Uterus (tissue), 4 donors: ENCODE measurements around the gene TCEA2. TPM values are rescaled to one million over a fixed set of nuclear protein-coding genes. Genes with fewer than 3 reads are reported as not detected.

Experiments used
- DNase-seq, 2 donors: peaks; one replicate each; pipeline ENCODE4 v3.0.0-alpha.2; 2019 to 2020
- H3K27ac ChIP-seq, 2 donors: fragments of 200-600 bp; sonication (generic); 1 replicate in 1 of 2; 2 replicates in 1 of 2; pipeline ENCODE4 v1.5.1; 2016 to 2018
- H3K27me3 ChIP-seq, 2 donors: fragments of 200-600 bp; sonication (generic); one replicate each; pipeline ENCODE4 v1.5.1; 2018 to 2019; ENCODE audit warnings: control low read depth in 1 of 2
- H3K36me3 ChIP-seq, 2 donors: fragments of 200-600 bp; sonication (generic); one replicate each; pipeline ENCODE4 v1.5.1; 2019; ENCODE audit warnings: control low read depth in 1 of 2
- H3K4me1 ChIP-seq, 2 donors: fragments of 200-600 bp; sonication (generic); one replicate each; pipeline ENCODE4 v1.5.1; 2018 to 2019; ENCODE audit warnings: control low read depth in 1 of 2
- H3K4me3 ChIP-seq, 2 donors: fragments of 200-600 bp; sonication (generic); 1 replicate in 1 of 2; 2 replicates in 1 of 2; pipeline ENCODE4 v1.5.1; 2018 to 2019; ENCODE audit warnings: mild to moderate bottlenecking in 1 of 2
- H3K9me3 ChIP-seq, 2 donors: fragments of 200-600 bp; sonication (generic); one replicate each; pipeline ENCODE4 v1.5.1; 2019; ENCODE audit warnings: control low read depth in 1 of 2
- CTCF ChIP-seq, 4 experiments: fragments of 200-600 bp in 2 of 4; fragments of 450-650 bp in 2 of 4; sonication (generic) in 2 of 4; IDR thresholded peaks; one replicate each; pipeline ENCODE4 v1.5.1; 2016 to 2019; ENCODE audit warnings: antibody characterized with exemption in 4 of 4, mild to moderate bottlenecking in 2 of 4, moderate library complexity in 1 of 4
- POLR2A ChIP-seq, 2 donors: fragments of 450-650 bp; IDR thresholded peaks; one replicate each; pipeline ENCODE4 v1.6.1; 2016; ENCODE audit warnings: antibody characterized with exemption in 2 of 2, mild to moderate bottlenecking in 1 of 2, moderate library complexity in 1 of 2
- intact Hi-C: fragments of 100-400 bp; cut with DNase I; formaldehyde crosslinking; loops from one replicate; pipeline ENCODE4 v1.15.1; 2023; ENCODE audit warnings: low total_unique reads
- total RNA-seq, 4 donors: library from RNA; depleted of rRNA in 3 of 4; stranded (reverse); fragments of >200 nt in 3 of 4; gene quantifications; one replicate each; pipeline versions ENCODE4 v1.1.0 to v1.2.4, GENCODE V29; 2014 to 2023
- donor health status: DM: yes; HTN: yes; CAD: no.

TCEA2 gene
- total RNA-seq, 4 donors from 2014 or later: 21.5 to 75.4 (median 27.2) TPM

DNA sequence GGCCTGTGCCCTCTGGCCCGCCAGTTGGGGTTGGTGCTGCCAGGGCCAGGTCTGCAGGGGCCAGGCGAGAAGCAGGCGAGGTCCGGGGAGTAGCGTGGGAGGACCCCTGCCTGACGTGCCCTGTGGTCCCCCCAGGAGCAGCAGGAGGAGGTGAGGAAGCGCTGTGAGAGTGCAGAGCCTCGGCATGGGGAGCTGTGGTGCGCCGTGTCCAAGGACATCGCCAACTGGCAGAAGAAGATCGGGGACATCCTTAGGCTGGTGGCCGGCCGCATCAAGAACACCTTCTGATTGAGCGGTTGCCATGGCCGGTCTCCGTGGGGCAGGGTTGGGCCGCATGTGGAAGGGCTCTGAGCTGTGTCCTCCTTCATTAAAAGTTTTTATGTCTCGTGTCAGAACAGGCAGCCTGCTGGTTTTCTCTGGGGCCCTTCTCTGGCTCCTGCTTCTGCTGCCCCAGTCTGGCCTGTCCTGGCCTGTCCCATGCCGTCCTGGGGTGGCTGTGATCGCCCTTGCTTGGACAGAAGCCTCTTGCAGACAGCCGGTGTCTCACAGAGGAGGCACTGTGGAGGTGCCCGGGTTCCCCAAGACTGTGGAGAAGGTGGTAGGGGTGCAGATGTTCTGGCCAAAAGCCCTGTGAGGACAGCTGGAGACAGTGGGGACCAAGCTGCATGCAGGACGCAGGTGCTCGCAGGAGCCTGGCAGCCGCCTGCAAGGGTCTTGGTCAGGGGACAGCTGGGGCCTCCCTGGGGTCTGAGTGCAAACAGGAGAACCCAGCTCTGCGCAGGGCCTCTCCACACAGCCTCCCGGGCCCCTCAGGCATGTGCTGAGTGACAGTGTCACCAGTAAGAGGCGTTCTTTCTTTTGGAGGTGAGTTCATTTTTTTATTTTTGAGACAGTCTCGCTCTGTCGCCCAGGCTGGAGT, 30.0 kb upstream of the TCEA2 start:
- Histone ChIP-seq H3K9me3 (no peaks in the 10 kb centered on the region), H3K4me1 (peaks cover 0 to 3% of the 10 kb centered on the region in 2 donors), H3K4me3 (no peak overlapping the region), H3K36me3 (no peaks in the 10 kb centered on the region), H3K27ac (no peak overlapping the region), H3K27me3 (peaks cover 0 to 10% of the 10 kb centered on the region in 2 donors)
- no peak for TF ChIP-seq POLR2A (IDR thresholded peaks at IDR 0.05)
- no peak for TF ChIP-seq CTCF (IDR thresholded peaks at IDR 0.05)
- intact Hi-C loops: no loop called here
- no peak for DNase-seq

GRCh38 chr20:64033981-64034493, 29.0 kb upstream of the TCEA2 start:
- DNase-seq: no peak
- intact Hi-C loops: no loop called here
- H3K27me3 ChIP-seq: peaks cover 0 to 12% of the 10 kb centered on the region in 2 donors
- no peak for TF ChIP-seq POLR2A (IDR thresholded peaks at IDR 0.05)
- no peak for TF ChIP-seq CTCF (IDR thresholded peaks at IDR 0.05)
- no peak overlapping the region for H3K27ac ChIP-seq
- no peaks in the 10 kb centered on the region for H3K36me3 ChIP-seq
- no peak overlapping the region for H3K4me3 ChIP-seq
- H3K4me1 ChIP-seq: peaks cover 0 to 13% of the 10 kb centered on the region in 2 donors
- H3K9me3 ChIP-seq: no peaks in the 10 kb centered on the region

- Histone ChIP-seq H3K4me3 (no peak overlapping the region), H3K4me1 (peaks cover 0 to 16% of the 10 kb centered on the region in 2 donors), H3K27ac (no peak overlapping the region), H3K27me3 (peaks cover 0 to 21% of the 10 kb centered on the region in 2 donors), H3K36me3 (no peaks in the 10 kb centered on the region), H3K9me3 (no peaks in the 10 kb centered on the region)
- DNase-seq: no peak
- intact Hi-C loops: no loop called here
- no peak for TF ChIP-seq POLR2A (IDR thresholded peaks at IDR 0.05)
- no peak for TF ChIP-seq CTCF (IDR thresholded peaks at IDR 0.05)
These were observed 27.7 kb upstream of the TCEA2 start for GRCh38 chr20:64035066-64035932.

DNA sequence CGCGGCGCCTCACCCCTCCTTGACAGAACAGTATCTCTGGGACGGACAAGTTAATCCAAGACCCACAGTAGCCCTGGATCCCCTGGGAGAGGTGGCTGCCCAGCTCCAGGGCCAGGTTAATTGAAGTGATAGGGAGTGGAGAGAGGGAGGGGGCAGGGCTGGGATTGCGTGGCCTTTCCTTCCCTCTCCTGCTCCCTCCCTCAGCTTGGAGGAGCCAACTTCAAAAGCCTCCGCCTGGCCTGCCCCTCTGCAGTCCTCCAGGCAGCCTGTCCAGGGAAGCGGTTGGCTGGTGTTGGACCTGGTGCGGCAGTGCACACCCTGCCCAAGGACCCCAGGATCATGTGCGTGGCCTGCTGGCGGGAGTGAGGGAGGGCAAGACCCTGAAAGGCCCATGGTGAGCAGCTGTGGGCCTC, 27.1 kb upstream of the TCEA2 start, which contains the start of gene C20orf204:
TSS of gene C20orf204 (plus strand) at position 250 of the 413 bp plus-strand sequence. CDS start at position 392, 142 bp downstream.
- Histone ChIP-seq H3K27ac (no peak within 1 kb of the TSS), H3K36me3 (no peaks in the 10 kb centered on the region), H3K27me3 (peaks cover 0 to 27% of the 10 kb centered on the region in 2 donors), H3K4me3 (no peak within 1 kb of the TSS), H3K9me3 (no peaks in the 10 kb centered on the region), H3K4me1 (peaks cover 0 to 16% of the 10 kb centered on the region in 2 donors)
- TF ChIP-seq POLR2A (IDR thresholded peaks at IDR 0.05): no peak
- TF ChIP-seq CTCF (IDR thresholded peaks at IDR 0.05): no peak
- intact Hi-C loops: no loop called here
- no peak for DNase-seq
